Mucosa of descending colon (tissue), 3 donors: Measurements from ENCODE around the gene BBC3. TPM values are rescaled to one million over a fixed set of nuclear protein-coding genes. Genes with fewer than 3 reads are reported as not detected.

Source experiments
- ATAC-seq: fragments of 200-7000 bp; cut with Tn5 transposase; one replicate; pipeline ENCODE4 v1.9.1; 2020; ENCODE audit warnings: mild to moderate bottlenecking, moderate library complexity
- DNase-seq, 3 donors: peaks; one replicate each; pipeline ENCODE4 v3.0.0-alpha.2; 2020
- H3K36me3 ChIP-seq: fragments of 200-600 bp; one replicate; pipeline ENCODE4 v1.8.0; 2021; ENCODE audit warnings: low read depth, mild to moderate bottlenecking
- H3K4me1 ChIP-seq: fragments of 200-600 bp; one replicate; pipeline ENCODE4 v1.8.0; 2021; ENCODE audit warnings: low read depth, mild to moderate bottlenecking
- H3K4me3 ChIP-seq: fragments of 200-600 bp; one replicate; pipeline ENCODE4 v1.8.0; 2021; ENCODE audit warnings: mild to moderate bottlenecking
- H3K9me3 ChIP-seq: fragments of 200-600 bp; one replicate; pipeline ENCODE4 v1.8.0; 2021; ENCODE audit warnings: mild to moderate bottlenecking
- CTCF ChIP-seq: fragments of 200-600 bp; IDR thresholded peaks from one replicate; pipeline ENCODE4 v1.8.0; 2022; ENCODE audit warnings: antibody characterized with exemption, mild to moderate bottlenecking
- intact Hi-C, 2 donors: fragments of 100-400 bp; cut with DNase I in 1 of 2; cut with micrococcal nuclease in 1 of 2; formaldehyde crosslinking; loops; one replicate each; pipeline versions ENCODE4 v1.11.0 to v1.11.1; 2022; cut with DNase I, micrococcal nuclease
- microRNA-seq: library from miRNA; unstranded; fragments of <30 nt; microRNA quantifications from one replicate; pipeline ENCODE4, GENCODE V29; 2019
- total RNA-seq, 3 donors: library from RNA; stranded (reverse); fragmentation: NEBNext Ultra II Directional in 2 of 3; extraction: Animal tissue kit (Norgen Biotek cat#: 25700) in 2 of 3; gene quantifications; one replicate each; pipeline versions ENCODE4 v1.2.1 to v1.2.4, GENCODE V29; 2021 to 2023
- donor health status: DM: no; HTN: no; CAD: no; lungs with moderate emphysema.
- donor health status: DM: no; HTN: no; CAD: no.
- donor health status: DM: no; HTN: yes; CAD: no.

The BBC3 gene
- total RNA-seq, 3 donors from 2014 or later = 18.3 to 24.9 (median 22.8) TPM

- ATAC-seq = no peak
- DNase-seq = no peak
- intact Hi-C loops = no loop called here
- H3K36me3 ChIP-seq = no peaks in the 10 kb centered on the region
- H3K4me3 ChIP-seq = no peak overlapping the region
- H3K9me3 ChIP-seq = no peaks in the 10 kb centered on the region
- TF ChIP-seq CTCF = no peak
- peaks cover 13% of the 10 kb centered on the region for H3K4me1 ChIP-seq
Measured at GRCh38 chr19:47172666-47173455, 58.1 kb downstream of the BBC3 start.

Small RNAs within 50 kb of the gene (microRNA-seq; reads per million reads assigned to microRNA genes)
- gene MIR3190 (not detected), gene MIR3191 (not detected)

Other genes with a start within 250 kb of the BBC3 start
- gene NPAS1, start 211.4 kb downstream of the BBC3 start, total RNA-seq = 1 to 10 TPM in 1 of 3 donors, under 1 TPM in 1, not detected in 1; 0.31 to 1.1 TPM
- gene TMEM160, start 182.6 kb downstream of the BBC3 start, total RNA-seq = 10 to 100 TPM; 23.8 to 32.8 (median 25.9) TPM
- 10 to 100 TPM; 44.4 to 53.4 (median 52.8) TPM for gene ZC3H4, start 117.4 kb downstream of the BBC3 start, total RNA-seq
- gene SAE1, start 100.4 kb downstream of the BBC3 start, total RNA-seq = 100 to 1,000 TPM in 1 of 3 donors, 10 to 100 TPM in 2; 41.7 to 133 (median 66.4) TPM
- gene CCDC9, start 25.3 kb upstream of the BBC3 start, total RNA-seq = 10 to 100 TPM; 33.3 to 46.9 (median 38.7) TPM
- gene INAFM1, start 43.7 kb upstream of the BBC3 start, total RNA-seq = 10 to 100 TPM; 14.7 to 28.9 (median 16.7) TPM
- gene C5AR1, start 78.7 kb upstream of the BBC3 start, total RNA-seq = 10 to 100 TPM in 1 of 3 donors, 1 to 10 TPM in 2; 5.1 to 13.5 (median 7.9) TPM
- gene C5AR2, start 101.0 kb upstream of the BBC3 start, total RNA-seq = 1 to 10 TPM in 2 of 3 donors, under 1 TPM in 1; 0.29 to 1.6 (median 1.4) TPM
- gene DHX34, start 118.1 kb upstream of the BBC3 start, total RNA-seq = 10 to 100 TPM in 2 of 3 donors, 1 to 10 TPM in 1; 8.7 to 12.3 (median 11.0) TPM
- 10 to 100 TPM in 1 of 3 donors, 1 to 10 TPM in 2; 2.1 to 11.6 (median 4.2) TPM for gene MEIS3, start 188.3 kb upstream of the BBC3 start, total RNA-seq
- gene SLC8A2, start 240.7 kb upstream of the BBC3 start, total RNA-seq = 10 to 100 TPM in 1 of 3 donors, 1 to 10 TPM in 1, under 1 TPM in 1; 0.75 to 17.5 (median 2.1) TPM